Activated CD4-positive, alpha-beta T cell treated with anti-CD3 and anti-CD28 coated beads for 48 hours (primary cell): ENCODE results near the gene ELAVL3.
A peak's percentile ranks its signal among the peaks of the same experiment; 100 is the strongest.

Source experiments
- DNase-seq: peaks from one replicate; pipeline ENCODE4 v3.0.0-alpha.2; 2020

The ELAVL3 gene

GRCh38 chr19:11480715-11481533 lies at the start of gene ELAVL3:
ELAVL3 (minus strand) TSS chr19:11481046; CDS start chr19:11480608, 438 bp downstream.
- peak; percentile 20 for DNase-seq

GRCh38 chr19:11530432-11530831 lies 49.6 kb upstream of the ELAVL3 start:
- DNase-seq: peak; percentile 80

GRCh38 chr19:11528551-11529341 lies 47.9 kb upstream of the ELAVL3 start, which contains the start of gene ECSIT:
ECSIT (minus strand) TSS chr19:11529134; CDS start chr19:11519170, 9,964 bp downstream.
- DNase-seq: peak; percentile 97

GRCh38 chr19:11519138-11519537 lies 38.3 kb upstream of the ELAVL3 start:
- DNase-seq: no peak

GRCh38 chr19:11513946-11514345 lies 33.1 kb upstream of the ELAVL3 start:
- no peak for DNase-seq

- no peak for DNase-seq
These were observed 29.6 kb upstream of the ELAVL3 start for GRCh38 chr19:11510444-11510843.

- no peak for DNase-seq
These were observed 26.7 kb upstream of the ELAVL3 start for GRCh38 chr19:11507370-11508078.

GRCh38 chr19:11506967-11507366 lies 26.1 kb upstream of the ELAVL3 start:
- no peak for DNase-seq

GRCh38 chr19:11506101-11506555 lies 25.3 kb upstream of the ELAVL3 start:
- DNase-seq: no peak

- peak; percentile 97 for DNase-seq
These were observed 24.8 kb upstream of the ELAVL3 start, which contains the start of gene ZNF653 for GRCh38 chr19:11505504-11506100. ZNF653 (minus strand) TSS chr19:11505839; CDS start chr19:11505786, 53 bp downstream.

- DNase-seq: peak; percentile 98
These were observed 24.2 kb upstream of the ELAVL3 start for GRCh38 chr19:11505032-11505503.

- no peak for DNase-seq
These were observed 23.7 kb upstream of the ELAVL3 start for GRCh38 chr19:11504502-11505031.

- DNase-seq: no peak
These were observed 19.1 kb upstream of the ELAVL3 start for GRCh38 chr19:11499890-11500420.

GRCh38 chr19:11499220-11499726 lies 18.4 kb upstream of the ELAVL3 start:
- DNase-seq: no peak

GRCh38 chr19:11496391-11497163 lies 15.7 kb upstream of the ELAVL3 start:
- DNase-seq: peak; percentile 83

- DNase-seq: no peak
These were observed 15.0 kb upstream of the ELAVL3 start for GRCh38 chr19:11495885-11496284.

- DNase-seq: no peak
These were observed 14.6 kb upstream of the ELAVL3 start for GRCh38 chr19:11495481-11495880.

- DNase-seq: no peak
These were observed 13.9 kb upstream of the ELAVL3 start for GRCh38 chr19:11494634-11495285.

GRCh38 chr19:11489378-11489777 lies 8.5 kb upstream of the ELAVL3 start:
- no peak for DNase-seq
